Measurements from ENCODE around the gene KIF24. TPM values are rescaled to one million over a fixed set of nuclear protein-coding genes. Genes with fewer than 3 reads are reported as not detected.

The KIF24 gene
- total and polyA plus RNA-seq, 2 donors (not counting 1 experiment from before 2014, with no cell fraction given) = 0.94 to 1.2 TPM

DNA sequence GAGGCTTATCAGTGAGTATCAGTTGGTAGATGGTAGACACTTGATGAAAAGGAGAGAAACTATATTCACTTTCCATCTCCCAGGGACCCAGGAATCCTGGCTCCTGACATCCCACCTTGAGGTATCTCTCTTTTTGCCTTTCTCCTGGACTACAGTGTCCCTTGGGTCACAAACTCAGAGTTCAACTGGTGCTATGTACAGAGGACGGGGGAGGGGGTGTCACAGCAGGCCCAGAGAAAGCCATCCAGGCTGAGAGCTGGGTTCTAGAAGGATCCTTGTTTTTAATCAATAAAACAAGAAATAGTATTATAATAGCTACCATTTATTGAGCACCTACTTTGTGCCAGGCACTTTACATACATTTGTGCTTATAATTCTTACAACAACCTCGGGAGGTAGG is 37.3 kb upstream of the KIF24 start:
- H3K27me3 ChIP-seq (ENCODE audit: control insufficient read depth, insufficient read depth, low read length) = peaks cover 2% of the 10 kb centered on the region
- no peak for DNase-seq (ENCODE audit: low read depth in 2 of 2)
- no peak overlapping the region for H3K27ac ChIP-seq (ENCODE audit: insufficient read depth, low read length)
- H3K4me2 ChIP-seq (ENCODE audit: extremely low read depth, insufficient read depth, low read length) = no peak overlapping the region
- no peaks in the 10 kb centered on the region for H4K20me1 ChIP-seq (ENCODE audit: control insufficient read depth, extremely low read depth, insufficient read depth, low read length)
- TF ChIP-seq EZH2 (IDR thresholded peaks at IDR 0.05; ENCODE audit: low read length, missing control alignments) = no peak
- TF ChIP-seq, protein P1, sequence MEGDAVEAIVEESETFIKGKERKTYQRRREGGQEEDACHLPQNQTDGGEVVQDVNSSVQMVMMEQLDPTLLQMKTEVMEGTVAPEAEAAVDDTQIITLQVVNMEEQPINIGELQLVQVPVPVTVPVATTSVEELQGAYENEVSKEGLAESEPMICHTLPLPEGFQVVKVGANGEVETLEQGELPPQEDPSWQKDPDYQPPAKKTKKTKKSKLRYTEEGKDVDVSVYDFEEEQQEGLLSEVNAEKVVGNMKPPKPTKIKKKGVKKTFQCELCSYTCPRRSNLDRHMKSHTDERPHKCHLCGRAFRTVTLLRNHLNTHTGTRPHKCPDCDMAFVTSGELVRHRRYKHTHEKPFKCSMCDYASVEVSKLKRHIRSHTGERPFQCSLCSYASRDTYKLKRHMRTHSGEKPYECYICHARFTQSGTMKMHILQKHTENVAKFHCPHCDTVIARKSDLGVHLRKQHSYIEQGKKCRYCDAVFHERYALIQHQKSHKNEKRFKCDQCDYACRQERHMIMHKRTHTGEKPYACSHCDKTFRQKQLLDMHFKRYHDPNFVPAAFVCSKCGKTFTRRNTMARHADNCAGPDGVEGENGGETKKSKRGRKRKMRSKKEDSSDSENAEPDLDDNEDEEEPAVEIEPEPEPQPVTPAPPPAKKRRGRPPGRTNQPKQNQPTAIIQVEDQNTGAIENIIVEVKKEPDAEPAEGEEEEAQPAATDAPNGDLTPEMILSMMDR (conservative IDR thresholded peaks at IDR 0.05 in 1 of 2, IDR thresholded peaks at IDR 0.05 in 1 of 2; ENCODE audit: low read depth in 1 of 2, low read length in 2 of 2) = no peak
- H3K9me3 ChIP-seq (ENCODE audit: control insufficient read depth, insufficient read depth, low read depth, low read length) = no peaks in the 10 kb centered on the region
- no peak overlapping the region for H3K9ac ChIP-seq (ENCODE audit: insufficient read depth, low read length)
- H2AFZ ChIP-seq (ENCODE audit: low read length) = no peak overlapping the region
- H3K4me3 ChIP-seq (replicated peaks in 1 of 4; ENCODE audit: control extremely low read depth in 1 of 4, insufficient read depth in 1 of 4, low read depth in 3 of 4, low read length in 4 of 4) = no peak overlapping the region
- H3K36me3 ChIP-seq (ENCODE audit: control insufficient read depth, insufficient read depth, low read length) = no peaks in the 10 kb centered on the region
- H3K4me1 ChIP-seq (ENCODE audit: control insufficient read depth, extremely low read depth, insufficient read depth, low read length) = no peaks in the 10 kb centered on the region
- no peaks in the 10 kb centered on the region for H3K79me2 ChIP-seq (ENCODE audit: control insufficient read depth, insufficient read depth, low read length)

DNA sequence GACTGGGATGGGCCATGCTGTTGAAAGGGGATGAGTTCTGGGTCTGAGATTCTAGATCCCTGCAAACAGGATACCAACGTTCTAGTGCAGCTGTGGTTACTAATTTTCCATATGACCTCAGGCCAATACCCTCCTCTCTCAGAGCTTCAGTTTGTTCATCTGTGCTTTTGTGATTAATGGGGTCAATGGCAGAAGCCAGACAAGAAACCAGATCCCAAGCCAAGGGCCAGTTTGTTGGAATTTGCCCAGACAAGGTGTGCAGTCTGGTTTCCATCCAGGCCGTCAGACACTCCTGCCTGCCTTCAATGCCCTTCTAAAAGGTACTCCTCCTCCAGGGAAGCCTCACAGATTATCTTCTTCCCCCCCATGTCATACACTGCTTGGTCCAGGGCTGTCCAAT is 36.2 kb upstream of the KIF24 start:
- H3K27ac ChIP-seq (ENCODE audit: insufficient read depth, low read length) = no peak overlapping the region
- no peak overlapping the region for H3K4me2 ChIP-seq (ENCODE audit: extremely low read depth, insufficient read depth, low read length)
- no peak overlapping the region for H3K4me3 ChIP-seq (replicated peaks in 1 of 4; ENCODE audit: control extremely low read depth in 1 of 4, insufficient read depth in 1 of 4, low read depth in 3 of 4, low read length in 4 of 4)
- H3K9me3 ChIP-seq (ENCODE audit: control insufficient read depth, insufficient read depth, low read depth, low read length) = no peaks in the 10 kb centered on the region
- H2AFZ ChIP-seq (ENCODE audit: low read length) = no peak overlapping the region
- H3K27me3 ChIP-seq (ENCODE audit: control insufficient read depth, insufficient read depth, low read length) = peaks cover under 1% of the 10 kb centered on the region
- TF ChIP-seq, protein P1 (conservative IDR thresholded peaks at IDR 0.05 in 1 of 2, IDR thresholded peaks at IDR 0.05 in 1 of 2; ENCODE audit: low read depth in 1 of 2, low read length in 2 of 2) = no peak
- no peak for TF ChIP-seq EZH2 (IDR thresholded peaks at IDR 0.05; ENCODE audit: low read length, missing control alignments)
- no peaks in the 10 kb centered on the region for H3K4me1 ChIP-seq (ENCODE audit: control insufficient read depth, extremely low read depth, insufficient read depth, low read length)
- DNase-seq (ENCODE audit: low read depth in 2 of 2) = no peak
- no peaks in the 10 kb centered on the region for H3K79me2 ChIP-seq (ENCODE audit: control insufficient read depth, insufficient read depth, low read length)
- no peak overlapping the region for H3K9ac ChIP-seq (ENCODE audit: insufficient read depth, low read length)
- no peaks in the 10 kb centered on the region for H4K20me1 ChIP-seq (ENCODE audit: control insufficient read depth, extremely low read depth, insufficient read depth, low read length)
- H3K36me3 ChIP-seq (ENCODE audit: control insufficient read depth, insufficient read depth, low read length) = no peaks in the 10 kb centered on the region

DNA sequence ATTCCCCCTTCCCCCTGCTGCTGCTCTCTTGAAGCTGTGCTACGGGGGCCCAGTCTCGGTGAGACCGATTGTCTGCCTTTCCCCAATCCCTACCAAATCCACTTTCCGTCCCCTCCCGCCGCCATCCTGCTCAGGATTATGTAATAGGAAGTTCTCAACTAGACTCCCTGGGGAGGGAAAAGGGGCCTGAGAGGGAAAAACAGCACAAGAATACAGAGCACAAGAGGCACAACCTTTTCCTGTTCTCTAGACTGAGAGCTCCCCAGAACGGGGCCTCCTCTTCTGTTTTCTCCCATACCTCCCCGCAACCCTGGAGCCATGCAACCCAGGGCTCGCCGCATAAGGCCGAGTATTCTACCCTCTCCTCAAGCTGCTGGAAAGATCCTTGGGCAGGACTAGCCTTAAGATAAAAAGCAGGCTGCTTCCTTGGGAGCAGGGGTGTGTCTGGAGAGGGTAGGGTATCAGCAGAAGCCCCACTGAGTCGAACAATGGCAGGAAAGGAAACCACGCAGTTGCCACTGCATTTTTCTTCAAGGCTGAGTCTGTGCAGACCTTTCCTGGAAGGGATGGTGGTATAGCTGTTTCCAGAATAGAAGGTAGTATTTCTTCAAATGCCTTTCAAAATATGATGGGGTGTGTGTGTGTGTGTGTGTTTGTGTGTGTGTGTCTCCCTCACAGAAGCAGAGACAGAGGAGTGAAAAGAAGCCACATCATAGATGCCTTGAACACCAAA is 34.7 kb upstream of the KIF24 start:
- Histone ChIP-seq H4K20me1 (ENCODE audit: control insufficient read depth, extremely low read depth, insufficient read depth, low read length) (no peaks in the 10 kb centered on the region), H3K27me3 (ENCODE audit: control insufficient read depth, insufficient read depth, low read length) (no peaks in the 10 kb centered on the region), H3K4me3 (replicated peaks in 1 of 4; ENCODE audit: control extremely low read depth in 1 of 4, insufficient read depth in 1 of 4, low read depth in 3 of 4, low read length in 4 of 4) (no peak overlapping the region), H3K4me1 (ENCODE audit: control insufficient read depth, extremely low read depth, insufficient read depth, low read length) (no peaks in the 10 kb centered on the region), H2AFZ (ENCODE audit: low read length) (no peak overlapping the region), H3K9ac (ENCODE audit: insufficient read depth, low read length) (no peak overlapping the region), H3K79me2 (ENCODE audit: control insufficient read depth, insufficient read depth, low read length) (no peaks in the 10 kb centered on the region), H3K36me3 (ENCODE audit: control insufficient read depth, insufficient read depth, low read length) (no peaks in the 10 kb centered on the region), H3K9me3 (ENCODE audit: control insufficient read depth, insufficient read depth, low read depth, low read length) (no peaks in the 10 kb centered on the region), H3K27ac (ENCODE audit: insufficient read depth, low read length) (no peak overlapping the region), H3K4me2 (ENCODE audit: extremely low read depth, insufficient read depth, low read length) (no peak overlapping the region)
- no peak for TF ChIP-seq EZH2 (IDR thresholded peaks at IDR 0.05; ENCODE audit: low read length, missing control alignments)
- TF ChIP-seq, protein P1 (conservative IDR thresholded peaks at IDR 0.05 in 1 of 2, IDR thresholded peaks at IDR 0.05 in 1 of 2; ENCODE audit: low read depth in 1 of 2, low read length in 2 of 2) = no peak
- no peak for DNase-seq (ENCODE audit: low read depth in 2 of 2)
